ENCODE measurements around the gene CPNE6. TPM values are rescaled to one million over a fixed set of nuclear protein-coding genes. Genes with fewer than 3 reads are reported as not detected.

The CPNE6 gene
- polyA plus RNA-seq, 4 donors, result 0.03 TPM; not detected in 3

GRCh38 chr14:24122416-24122815 lies 51.1 kb downstream of the CPNE6 start:
- DNase-seq (ENCODE audit: low read depth in 4 of 4, low spot score in 3 of 4), result no peak

GRCh38 chr14:24122898-24123297 lies 51.5 kb downstream of the CPNE6 start:
- no peak for DNase-seq (ENCODE audit: low read depth in 4 of 4, low spot score in 3 of 4)

GRCh38 chr14:24123424-24124417 lies 52.4 kb downstream of the CPNE6 start:
- DNase-seq (ENCODE audit: low read depth in 4 of 4, low spot score in 3 of 4), result no peak

- DNase-seq (ENCODE audit: low read depth in 4 of 4, low spot score in 3 of 4), result no peak
These were observed 55.6 kb downstream of the CPNE6 start for GRCh38 chr14:24126939-24127338.

- no peak for DNase-seq (ENCODE audit: low read depth in 4 of 4, low spot score in 3 of 4)
These were observed 56.3 kb downstream of the CPNE6 start for GRCh38 chr14:24127673-24128072.

Other genes with a start within 250 kb of the CPNE6 start
- gene DHRS4, start 117.8 kb upstream of the CPNE6 start, polyA plus RNA-seq (ENCODE audit: insufficient read length in 4 of 4), result 10 to 100 TPM; 39.2 to 64.1 (median 45.3) TPM
- gene DHRS4L2, start 82.6 kb upstream of the CPNE6 start, polyA plus RNA-seq (ENCODE audit: insufficient read length in 4 of 4), result 10 to 100 TPM; 28.8 to 49.0 (median 41.4) TPM
- 1 to 10 TPM; 1.9 to 2.3 (median 2.3) TPM for gene CARMIL3, start 19.6 kb upstream of the CPNE6 start, polyA plus RNA-seq (ENCODE audit: insufficient read length in 4 of 4)
- gene PCK2, start 22.7 kb downstream of the CPNE6 start, polyA plus RNA-seq (ENCODE audit: insufficient read length in 4 of 4), result 10 to 100 TPM; 25.4 to 39.1 (median 30.4) TPM
- 10 to 100 TPM; 79.8 to 83.5 (median 81.4) TPM for gene DCAF11, start 43.2 kb downstream of the CPNE6 start, polyA plus RNA-seq (ENCODE audit: insufficient read length in 4 of 4)
- gene NRL, start 43.4 kb downstream of the CPNE6 start, polyA plus RNA-seq (ENCODE audit: insufficient read length in 4 of 4), result 1 to 10 TPM; 2.5 to 3.7 (median 2.8) TPM
- gene FITM1, start 59.1 kb downstream of the CPNE6 start, polyA plus RNA-seq (ENCODE audit: insufficient read length in 4 of 4), result 1 to 10 TPM in 2 of 4 donors, under 1 TPM in 2; 0.87 to 1.2 (median 0.97) TPM
- 100 to 1,000 TPM; 198 to 214 (median 206) TPM for gene PSME1, start 64.6 kb downstream of the CPNE6 start, polyA plus RNA-seq (ENCODE audit: insufficient read length in 4 of 4)
- 10 to 100 TPM; 14.5 to 24.2 (median 18.9) TPM for gene EMC9, start 70.0 kb downstream of the CPNE6 start, polyA plus RNA-seq (ENCODE audit: insufficient read length in 4 of 4)
- 100 to 1,000 TPM; 156 to 183 (median 168) TPM for gene PSME2, start 75.0 kb downstream of the CPNE6 start, polyA plus RNA-seq (ENCODE audit: insufficient read length in 4 of 4)
- 10 to 100 TPM; 49.2 to 54.2 (median 49.4) TPM for gene RNF31, start 75.9 kb downstream of the CPNE6 start, polyA plus RNA-seq (ENCODE audit: insufficient read length in 4 of 4)
- 10 to 100 TPM; 45.4 to 65.2 (median 60.4) TPM for gene IRF9, start 89.7 kb downstream of the CPNE6 start, polyA plus RNA-seq (ENCODE audit: insufficient read length in 4 of 4)
- 10 to 100 TPM; 60.0 to 70.1 (median 64.3) TPM for gene REC8, start 100.5 kb downstream of the CPNE6 start, polyA plus RNA-seq (ENCODE audit: insufficient read length in 4 of 4)
- gene IPO4, start 117.3 kb downstream of the CPNE6 start, polyA plus RNA-seq (ENCODE audit: insufficient read length in 4 of 4), result 10 to 100 TPM; 33.2 to 41.3 (median 34.0) TPM
- 10 to 100 TPM; 37.8 to 48.9 (median 41.3) TPM for gene TM9SF1, start 123.9 kb downstream of the CPNE6 start, polyA plus RNA-seq (ENCODE audit: insufficient read length in 4 of 4)
- gene TSSK4, start 134.1 kb downstream of the CPNE6 start, polyA plus RNA-seq (ENCODE audit: insufficient read length in 4 of 4), result 1 to 10 TPM; 3.7 to 4.8 (median 4.3) TPM
- 10 to 100 TPM; 43.5 to 50.7 (median 49.8) TPM for gene CHMP4A, start 141.9 kb downstream of the CPNE6 start, polyA plus RNA-seq (ENCODE audit: insufficient read length in 4 of 4)
- gene MDP1, start 144.5 kb downstream of the CPNE6 start, polyA plus RNA-seq (ENCODE audit: insufficient read length in 4 of 4), result 10 to 100 TPM; 14.8 to 19.3 (median 16.2) TPM
- 100 to 1,000 TPM; 222 to 245 (median 238) TPM for gene NEDD8, start 160.8 kb downstream of the CPNE6 start, polyA plus RNA-seq (ENCODE audit: insufficient read length in 4 of 4)
- gene GMPR2, start 161.4 kb downstream of the CPNE6 start, polyA plus RNA-seq (ENCODE audit: insufficient read length in 4 of 4), result 100 to 1,000 TPM; 102 to 121 (median 118) TPM
- gene TINF2, start 171.1 kb downstream of the CPNE6 start, polyA plus RNA-seq (ENCODE audit: insufficient read length in 4 of 4), result 10 to 100 TPM; 55.5 to 70.6 (median 58.7) TPM
- 1 to 10 TPM; 1.4 to 2.3 (median 2.1) TPM for gene TGM1, start 191.6 kb downstream of the CPNE6 start, polyA plus RNA-seq (ENCODE audit: insufficient read length in 4 of 4)
- gene RABGGTA, start 200.0 kb downstream of the CPNE6 start, polyA plus RNA-seq (ENCODE audit: insufficient read length in 4 of 4), result 10 to 100 TPM; 19.7 to 24.1 (median 20.8) TPM
- 10 to 100 TPM; 44.6 to 56.9 (median 46.2) TPM for gene DHRS1, start 228.2 kb downstream of the CPNE6 start, polyA plus RNA-seq (ENCODE audit: insufficient read length in 4 of 4)
- gene NOP9, start 228.3 kb downstream of the CPNE6 start, polyA plus RNA-seq (ENCODE audit: insufficient read length in 4 of 4), result 10 to 100 TPM; 26.7 to 27.7 (median 27.0) TPM
- 10 to 100 TPM; 21.8 to 27.6 (median 24.6) TPM for gene CIDEB, start 236.4 kb downstream of the CPNE6 start, polyA plus RNA-seq (ENCODE audit: insufficient read length in 4 of 4)
- gene LTB4R2, start 238.6 kb downstream of the CPNE6 start, polyA plus RNA-seq (ENCODE audit: insufficient read length in 4 of 4), result 1 to 10 TPM; 1.8 to 2.5 (median 2.0) TPM
- 1 to 10 TPM; 2.6 to 4.7 (median 3.8) TPM for gene LTB4R, start 239.9 kb downstream of the CPNE6 start, polyA plus RNA-seq (ENCODE audit: insufficient read length in 4 of 4)